ENCODE results near the gene B3GNT3. TPM values are rescaled to one million over a fixed set of nuclear protein-coding genes. Genes with fewer than 3 reads are reported as not detected.
A peak's percentile ranks its signal among the peaks of the same experiment; 100 is the strongest.

Gene B3GNT3, protein sequence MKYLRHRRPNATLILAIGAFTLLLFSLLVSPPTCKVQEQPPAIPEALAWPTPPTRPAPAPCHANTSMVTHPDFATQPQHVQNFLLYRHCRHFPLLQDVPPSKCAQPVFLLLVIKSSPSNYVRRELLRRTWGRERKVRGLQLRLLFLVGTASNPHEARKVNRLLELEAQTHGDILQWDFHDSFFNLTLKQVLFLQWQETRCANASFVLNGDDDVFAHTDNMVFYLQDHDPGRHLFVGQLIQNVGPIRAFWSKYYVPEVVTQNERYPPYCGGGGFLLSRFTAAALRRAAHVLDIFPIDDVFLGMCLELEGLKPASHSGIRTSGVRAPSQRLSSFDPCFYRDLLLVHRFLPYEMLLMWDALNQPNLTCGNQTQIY
- total RNA-seq, result not detected
- long read RNA-seq, result 0 reads

DNA sequence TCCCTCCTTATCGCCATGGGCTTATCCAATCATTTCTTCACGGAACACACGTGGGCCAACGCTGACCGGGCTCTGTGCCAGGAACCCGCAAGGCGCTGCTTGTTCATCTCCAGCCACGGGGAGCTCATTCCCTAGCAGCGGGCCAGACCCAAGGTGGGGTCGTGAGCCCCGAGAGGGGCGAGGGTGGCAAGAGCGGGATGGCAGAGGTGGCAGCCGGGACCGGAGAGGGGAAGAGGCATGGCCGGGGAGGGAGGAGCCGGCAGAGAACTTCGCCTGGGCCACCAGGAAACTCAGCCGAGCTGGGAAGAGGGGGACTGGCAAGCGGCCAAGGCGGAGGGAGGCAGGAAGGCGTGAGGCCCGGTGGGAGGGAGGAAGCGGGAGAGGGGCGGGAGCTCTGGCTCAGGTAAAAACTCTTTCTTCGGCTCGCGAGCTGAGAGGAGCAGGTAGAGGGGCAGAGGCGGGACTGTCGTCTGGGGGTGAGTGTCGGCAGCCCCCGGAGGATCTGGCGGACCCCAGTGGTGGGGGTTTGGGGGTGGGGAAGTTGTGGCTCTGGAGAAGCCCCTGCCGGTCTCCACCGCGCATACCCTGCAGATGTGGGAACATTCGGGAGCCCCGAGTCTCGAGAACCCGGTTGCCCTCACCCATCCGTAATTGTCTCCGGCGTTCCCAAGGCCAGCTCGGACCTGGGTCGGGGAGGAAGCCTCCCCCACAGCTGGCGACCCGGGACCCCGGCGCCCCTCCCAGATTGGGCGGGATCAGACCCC, at the start of gene B3GNT3:
TSS of gene B3GNT3 (plus strand) at position 408 of the 764 bp plus-strand sequence. CDS start 12,670 bp downstream, outside the sequence.
- intact Hi-C loops (cut with micrococcal nuclease), result no loop called here
- ATAC-seq (no peak), DNase-seq (peak; percentile 47)

DNA sequence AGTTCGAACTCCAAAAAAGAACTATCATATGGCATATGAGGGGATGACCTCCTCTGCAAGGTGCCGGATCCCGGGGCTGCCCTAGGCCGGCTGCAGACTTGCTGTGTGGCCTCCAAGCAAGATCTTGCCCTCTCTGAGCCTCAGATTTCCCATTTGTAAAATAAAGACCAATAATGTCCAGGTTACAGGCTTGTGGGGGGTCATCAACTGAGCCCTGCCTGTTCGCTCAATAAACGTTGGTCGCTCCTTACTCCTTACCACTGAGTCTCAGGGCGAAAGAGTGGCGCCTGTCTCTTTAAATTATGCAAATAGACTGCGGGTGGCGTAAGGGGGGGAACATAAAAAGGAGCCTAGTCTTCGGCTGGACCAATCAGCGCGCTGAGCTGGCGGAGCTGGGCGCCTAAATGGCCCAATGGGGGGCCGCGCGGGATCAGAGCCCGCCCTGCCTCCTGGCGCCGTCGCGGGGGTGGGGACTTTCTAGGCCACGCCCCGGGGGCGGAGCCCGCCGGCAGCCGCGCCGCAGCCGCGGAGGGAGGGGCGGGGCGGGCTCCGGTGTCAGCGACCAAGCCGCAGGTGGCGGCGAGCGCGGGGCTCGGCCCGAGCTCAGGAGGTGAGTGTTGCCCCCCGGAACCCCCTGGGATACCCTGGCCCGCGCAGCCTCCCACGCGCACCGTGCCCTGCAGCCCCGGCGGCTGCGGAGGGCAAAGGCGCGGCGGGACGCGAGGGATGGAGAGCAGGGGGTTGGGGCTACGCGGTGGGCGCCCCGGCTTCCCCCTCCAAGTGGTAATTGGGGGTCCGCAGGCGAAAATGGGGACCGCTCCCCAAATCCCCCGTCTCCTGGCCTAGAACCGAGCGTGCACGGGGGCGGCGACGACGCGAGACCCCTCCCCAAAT, 47.5 kb upstream of the B3GNT3 start:
- DNase-seq (peak; percentile 92), ATAC-seq (peak; percentile 99)
- intact Hi-C loops (cut with micrococcal nuclease), result no loop called here

- no peak for DNase-seq
These were observed 45.9 kb upstream of the B3GNT3 start for GRCh38 chr19:17748884-17749638.

DNA sequence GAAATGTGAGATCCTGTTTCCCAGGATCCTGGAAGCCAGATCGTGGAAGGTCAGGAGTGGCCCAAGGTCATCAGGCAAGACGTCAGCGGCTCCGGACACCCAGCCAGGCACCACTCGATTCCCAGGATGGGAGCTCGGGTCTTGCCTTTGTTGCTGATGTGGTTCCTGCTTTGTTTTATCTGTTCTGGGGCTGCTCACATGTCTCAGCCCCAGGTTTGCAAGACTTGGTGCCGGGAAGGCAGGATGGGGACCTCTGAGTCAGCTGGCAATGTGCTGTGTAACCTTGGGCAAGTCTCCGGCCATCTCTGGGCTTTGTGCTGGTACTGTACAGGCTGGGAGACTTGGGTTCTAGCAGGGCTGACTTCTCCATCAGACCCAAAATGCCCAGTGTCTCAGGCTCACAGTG, 45.0 kb upstream of the B3GNT3 start:
- intact Hi-C loops (cut with micrococcal nuclease), result no loop called here
- ATAC-seq (no peak), DNase-seq (no peak)

More at GRCh38 chr19:17748884-17749638, 45.9 kb upstream of the B3GNT3 start:
- no peak for ATAC-seq
- intact Hi-C loops (cut with micrococcal nuclease), result no loop called here

DNA sequence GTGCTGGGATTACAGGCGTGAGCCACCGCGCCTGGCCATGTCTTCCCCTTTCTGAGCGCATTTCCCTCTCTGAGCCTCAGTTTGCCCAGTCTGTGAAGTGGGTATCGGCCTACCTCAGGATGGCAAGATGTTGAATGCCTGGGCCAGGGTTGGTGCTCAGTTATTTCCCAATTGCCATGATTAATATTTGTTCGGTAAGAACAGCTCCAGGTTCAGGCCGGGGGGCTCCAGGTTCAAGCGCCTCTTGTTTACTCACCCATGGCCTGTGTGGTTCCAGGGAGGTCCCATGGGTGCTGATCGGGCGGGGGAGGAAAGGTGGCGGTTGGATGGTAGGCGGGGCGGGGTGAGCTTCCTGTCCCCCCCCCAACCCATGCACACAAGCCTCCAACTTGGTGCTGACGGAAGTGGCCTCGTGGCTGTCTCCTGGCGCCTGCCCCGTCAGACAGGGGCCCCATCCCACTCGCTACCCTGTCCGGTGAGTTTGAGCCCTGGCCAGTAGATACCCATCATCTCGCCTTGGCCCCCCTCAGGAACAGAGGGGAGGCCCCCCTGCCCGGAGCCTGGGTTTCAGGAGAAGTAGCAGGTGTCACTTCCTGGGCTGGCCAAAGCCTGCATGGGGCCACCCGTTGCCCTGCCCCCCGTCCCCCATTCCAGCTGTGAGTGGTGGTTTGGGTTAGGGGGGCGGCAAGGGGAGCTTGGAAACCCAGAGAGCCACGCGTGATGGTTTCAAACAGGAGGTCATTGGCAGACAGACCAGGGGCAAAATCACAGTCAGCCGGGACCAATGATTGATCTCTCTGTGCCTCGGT, 43.6 kb upstream of the B3GNT3 start, which contains the start of gene FCHO1:
TSS of gene FCHO1 (plus strand) at position 375 of the 809 bp plus-strand sequence. CDS start 3,688 bp downstream, outside the sequence.
- intact Hi-C loops (cut with micrococcal nuclease), result no loop called here
- peak; percentile 21 for ATAC-seq
- peak; percentile 50 for DNase-seq

DNA sequence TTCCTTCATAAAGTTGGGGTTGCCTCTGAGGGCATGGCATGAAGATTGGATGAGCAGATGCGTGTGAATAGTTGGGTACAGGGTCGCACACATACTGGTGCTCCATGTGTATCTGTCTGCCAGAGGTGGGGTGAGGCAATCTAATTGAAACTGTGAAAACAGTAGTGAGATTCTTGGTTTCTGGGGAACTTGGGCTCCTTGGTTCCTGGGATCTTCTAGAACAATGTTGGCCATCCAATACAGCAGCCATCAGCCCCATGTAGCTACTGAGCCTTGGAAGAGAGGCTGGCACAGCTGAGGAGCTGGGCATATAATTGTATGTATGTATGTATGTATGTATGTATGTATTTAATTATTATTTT, 43.0 kb upstream of the B3GNT3 start:
- intact Hi-C loops (cut with micrococcal nuclease), result no loop called here
- ATAC-seq (no peak), DNase-seq (no peak)

- DNase-seq, result no peak
- intact Hi-C loops (cut with micrococcal nuclease), result no loop called here
- no peak for ATAC-seq
These were observed 41.9 kb upstream of the B3GNT3 start for GRCh38 chr19:17752865-17753639.

DNA sequence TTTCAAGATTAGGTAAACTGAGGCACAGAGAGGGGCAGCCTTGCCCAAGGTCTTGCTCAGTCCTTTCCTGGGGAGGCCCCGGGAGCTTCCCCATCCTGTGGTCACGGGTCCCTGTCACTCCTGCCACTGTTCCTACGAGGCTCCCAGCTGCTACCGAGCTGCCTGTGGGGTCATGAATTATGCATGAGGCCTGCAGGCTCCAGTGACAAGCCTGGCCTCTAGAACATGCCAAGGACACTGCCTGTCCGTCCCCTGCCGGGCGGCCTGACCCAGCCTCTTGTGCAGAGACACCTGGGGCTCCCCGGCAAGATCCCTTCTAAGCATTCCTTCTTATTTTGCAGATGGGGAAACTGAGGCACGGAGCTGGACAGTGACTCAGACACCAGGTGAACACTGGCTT, 41.0 kb upstream of the B3GNT3 start:
- no peak for ATAC-seq
- DNase-seq, result no peak
- intact Hi-C loops (cut with micrococcal nuclease), result no loop called here

DNA sequence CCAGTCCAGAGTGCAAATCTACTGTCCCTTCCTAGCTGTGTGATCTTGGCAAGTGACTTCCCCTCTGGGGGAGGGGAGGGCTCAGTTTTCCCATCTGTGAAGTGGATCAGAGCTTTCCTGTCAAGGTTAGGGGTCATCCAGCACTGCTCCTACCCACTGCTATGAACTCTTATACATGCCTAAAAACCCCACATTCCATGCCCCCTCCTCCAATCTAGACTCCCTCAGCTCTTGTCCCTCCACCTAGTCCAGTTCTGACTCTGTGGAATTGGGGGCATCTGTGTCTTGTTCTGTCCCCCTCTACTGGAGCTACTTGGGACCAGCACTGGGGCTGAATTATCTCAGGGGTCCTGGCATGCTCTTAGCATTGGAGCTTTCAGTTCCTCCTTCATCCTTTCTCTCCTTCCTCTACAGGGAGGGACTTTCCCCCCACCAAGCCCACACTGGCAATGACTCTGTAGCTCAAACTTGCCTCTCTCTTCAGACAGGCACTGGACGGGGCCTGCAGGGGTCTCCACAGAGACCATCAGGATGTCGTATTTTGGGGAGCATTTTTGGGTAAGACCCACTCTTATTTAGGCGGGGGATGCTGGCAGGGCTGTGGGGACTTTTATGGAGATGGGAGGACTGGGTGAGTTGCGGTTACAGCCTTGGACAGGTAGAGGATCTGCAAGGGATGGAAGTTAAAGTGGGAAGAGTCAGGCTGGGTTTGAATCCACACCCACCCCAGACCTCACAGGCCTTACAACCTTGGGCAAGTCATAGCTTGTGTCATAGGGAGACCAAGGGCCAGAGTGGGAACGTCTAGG, 40.1 kb upstream of the B3GNT3 start:
- DNase-seq, result no peak
- no peak for ATAC-seq
- intact Hi-C loops (cut with micrococcal nuclease), result no loop called here

GRCh38 chr19:17755443-17755890, 39.5 kb upstream of the B3GNT3 start:
- ATAC-seq (no peak), DNase-seq (no peak)
- intact Hi-C loops (cut with micrococcal nuclease), result no loop called here

DNA sequence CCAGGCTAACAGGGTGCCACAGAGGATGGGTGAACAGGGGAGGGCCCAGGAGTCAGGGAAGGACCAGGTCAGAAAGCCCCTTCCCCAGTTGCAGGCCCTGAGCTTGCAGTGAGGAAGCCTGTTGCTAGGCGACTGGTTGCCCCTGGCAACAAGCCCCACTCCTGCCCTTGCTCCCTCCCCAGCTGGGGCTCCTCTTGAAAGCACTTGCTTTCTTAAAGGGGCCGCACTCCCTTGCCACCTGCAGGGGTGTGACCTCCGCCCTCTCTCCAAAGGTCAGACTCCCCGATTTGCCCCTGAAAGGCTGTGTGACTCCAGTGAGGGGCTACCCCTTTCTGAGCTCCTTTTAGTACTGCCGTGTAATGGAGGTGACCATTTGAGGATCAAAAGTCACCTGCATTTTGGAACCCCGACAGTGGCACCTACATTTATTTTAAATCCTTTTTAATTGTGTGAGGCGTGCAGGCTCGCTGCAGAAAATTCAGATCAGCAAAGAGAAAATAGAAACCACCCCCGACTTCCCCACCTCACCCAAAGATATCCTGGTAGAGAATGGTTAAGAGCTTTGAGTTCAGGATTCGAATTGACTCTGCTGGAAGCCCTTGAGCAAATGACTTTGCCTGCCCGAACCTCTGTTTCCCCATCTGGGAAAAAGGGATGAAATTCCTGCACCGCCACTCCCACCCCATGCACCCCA, 38.8 kb upstream of the B3GNT3 start:
- peak; percentile 68 for DNase-seq
- peak; percentile 43 for ATAC-seq
- intact Hi-C loops (cut with micrococcal nuclease), result no loop called here

DNA sequence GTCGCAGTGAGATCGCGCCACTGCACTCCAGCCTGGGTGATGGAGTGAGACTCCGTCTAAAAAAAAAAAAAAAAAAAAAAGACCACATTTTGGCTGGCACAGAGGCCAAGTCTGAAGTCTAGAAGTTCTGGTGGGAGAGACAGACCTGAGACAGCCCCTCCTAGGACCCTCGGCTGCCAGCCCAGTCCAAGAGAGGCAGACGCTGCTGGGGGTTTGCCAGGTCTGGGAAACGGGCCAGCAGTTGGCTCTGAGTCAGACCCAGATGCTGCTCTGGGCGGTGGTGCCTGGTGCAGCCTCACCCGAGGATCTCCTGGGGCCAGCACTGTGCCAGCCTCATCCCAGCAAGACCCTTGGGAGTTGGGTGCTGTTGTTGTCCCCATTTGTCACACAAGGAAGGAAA, 37.8 kb upstream of the B3GNT3 start:
- DNase-seq, result peak; percentile 84
- intact Hi-C loops (cut with micrococcal nuclease), result no loop called here
- peak; percentile 94 for ATAC-seq

- intact Hi-C loops (cut with micrococcal nuclease), result no loop called here
- DNase-seq (no peak), ATAC-seq (no peak)
These were observed 36.4 kb upstream of the B3GNT3 start for GRCh38 chr19:17758515-17758914.

DNA sequence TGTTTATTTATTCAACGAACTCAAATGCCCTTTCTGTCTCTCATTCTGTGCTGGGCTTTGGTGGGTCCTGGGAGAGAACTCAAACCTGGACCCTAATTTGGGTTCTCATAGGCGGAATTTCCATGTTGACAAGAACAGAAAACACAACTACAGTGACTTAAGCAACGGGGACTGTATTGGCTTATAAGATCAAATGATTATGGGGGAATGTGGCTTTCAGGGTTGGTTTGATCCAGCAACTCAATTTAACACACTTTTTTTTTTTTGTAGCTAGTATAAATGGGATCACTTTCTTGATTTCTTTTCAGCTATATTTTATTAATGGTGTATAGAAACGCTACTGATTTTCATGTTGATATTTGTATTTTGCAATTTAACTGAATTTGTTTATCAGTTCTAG, 33.8 kb upstream of the B3GNT3 start:
- DNase-seq, result no peak
- ATAC-seq, result no peak
- intact Hi-C loops (cut with micrococcal nuclease), result no loop called here

- intact Hi-C loops (cut with micrococcal nuclease), result no loop called here
- no peak for DNase-seq
- no peak for ATAC-seq
These were observed 32.3 kb upstream of the B3GNT3 start for GRCh38 chr19:17762505-17763229.
